Neural cell (in vitro differentiated cells): ENCODE data around the gene TMC6.
"Not testable (repeated sequence)": the region's sequence is repeated elsewhere in the genome, so short reads cannot be mapped to it uniquely, and the experiment has no call there.

Experiments
- CTCF ChIP-seq: fragments of 450-650 bp; IDR thresholded peaks from 2 replicates; pipeline ENCODE4 v1.5.1; 2014; ENCODE audit warnings: antibody characterized with exemption, mild to moderate bottlenecking, moderate library complexity; ENCODE audit not compliant: poor library complexity, severe bottlenecking
- EP300 ChIP-seq: fragments of 450-650 bp; conservative IDR thresholded peaks from 2 replicates; pipeline ENCODE4 v1.6.1; 2014; ENCODE audit warnings: antibody characterized with exemption, mild to moderate bottlenecking, moderate library complexity; ENCODE audit not compliant: poor library complexity, severe bottlenecking
- EZH2 ChIP-seq: fragments of 200-600, 300-800 bp; shearing (Covaris generic), sonication (generic); IDR thresholded peaks from 2 replicates; pipeline ENCODE4 v1.6.1; 2014; ENCODE audit warnings: antibody characterized with exemption, low read length, borderline replicate concordance, mild to moderate bottlenecking; ENCODE audit not compliant: insufficient read depth, poor library complexity, severe bottlenecking
- MXI1 ChIP-seq: fragments of 450-650 bp; conservative IDR thresholded peaks from 2 replicates; pipeline ENCODE4 v1.6.1; 2014; ENCODE audit warnings: antibody characterized with exemption, mild to moderate bottlenecking; ENCODE audit not compliant: poor library complexity, severe bottlenecking
- POLR2AphosphoS5 ChIP-seq: IDR thresholded peaks from 2 replicates; pipeline ENCODE4 v1.6.1; 2012
- RAD21 ChIP-seq: fragments of 450-650 bp; conservative IDR thresholded peaks from 2 replicates; pipeline ENCODE4 v1.6.1; 2014; ENCODE audit warnings: antibody characterized with exemption, mild to moderate bottlenecking, moderate library complexity
- TAF1 ChIP-seq: IDR thresholded peaks from 2 replicates; pipeline ENCODE4 v1.6.1; 2012; ENCODE audit warnings: low read depth
- TF ChIP-seq, protein P1 (sequence below): IDR thresholded peaks from 2 replicates; pipeline ENCODE4 v1.6.1; 2012; ENCODE audit warnings: borderline replicate concordance

GRCh38 chr17:78139861-78140168 lies 11.3 kb upstream of the TMC6 start:
- not testable (repeated sequence) for TF ChIP-seq CTCF, POLR2AphosphoS5, EZH2, RAD21, TAF1, EP300, MXI1
- TF ChIP-seq, protein P1, sequence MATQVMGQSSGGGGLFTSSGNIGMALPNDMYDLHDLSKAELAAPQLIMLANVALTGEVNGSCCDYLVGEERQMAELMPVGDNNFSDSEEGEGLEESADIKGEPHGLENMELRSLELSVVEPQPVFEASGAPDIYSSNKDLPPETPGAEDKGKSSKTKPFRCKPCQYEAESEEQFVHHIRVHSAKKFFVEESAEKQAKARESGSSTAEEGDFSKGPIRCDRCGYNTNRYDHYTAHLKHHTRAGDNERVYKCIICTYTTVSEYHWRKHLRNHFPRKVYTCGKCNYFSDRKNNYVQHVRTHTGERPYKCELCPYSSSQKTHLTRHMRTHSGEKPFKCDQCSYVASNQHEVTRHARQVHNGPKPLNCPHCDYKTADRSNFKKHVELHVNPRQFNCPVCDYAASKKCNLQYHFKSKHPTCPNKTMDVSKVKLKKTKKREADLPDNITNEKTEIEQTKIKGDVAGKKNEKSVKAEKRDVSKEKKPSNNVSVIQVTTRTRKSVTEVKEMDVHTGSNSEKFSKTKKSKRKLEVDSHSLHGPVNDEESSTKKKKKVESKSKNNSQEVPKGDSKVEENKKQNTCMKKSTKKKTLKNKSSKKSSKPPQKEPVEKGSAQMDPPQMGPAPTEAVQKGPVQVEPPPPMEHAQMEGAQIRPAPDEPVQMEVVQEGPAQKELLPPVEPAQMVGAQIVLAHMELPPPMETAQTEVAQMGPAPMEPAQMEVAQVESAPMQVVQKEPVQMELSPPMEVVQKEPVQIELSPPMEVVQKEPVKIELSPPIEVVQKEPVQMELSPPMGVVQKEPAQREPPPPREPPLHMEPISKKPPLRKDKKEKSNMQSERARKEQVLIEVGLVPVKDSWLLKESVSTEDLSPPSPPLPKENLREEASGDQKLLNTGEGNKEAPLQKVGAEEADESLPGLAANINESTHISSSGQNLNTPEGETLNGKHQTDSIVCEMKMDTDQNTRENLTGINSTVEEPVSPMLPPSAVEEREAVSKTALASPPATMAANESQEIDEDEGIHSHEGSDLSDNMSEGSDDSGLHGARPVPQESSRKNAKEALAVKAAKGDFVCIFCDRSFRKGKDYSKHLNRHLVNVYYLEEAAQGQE: not testable (repeated sequence)
